Measurements from ENCODE around the gene APH1B.

The APH1B gene

DNA sequence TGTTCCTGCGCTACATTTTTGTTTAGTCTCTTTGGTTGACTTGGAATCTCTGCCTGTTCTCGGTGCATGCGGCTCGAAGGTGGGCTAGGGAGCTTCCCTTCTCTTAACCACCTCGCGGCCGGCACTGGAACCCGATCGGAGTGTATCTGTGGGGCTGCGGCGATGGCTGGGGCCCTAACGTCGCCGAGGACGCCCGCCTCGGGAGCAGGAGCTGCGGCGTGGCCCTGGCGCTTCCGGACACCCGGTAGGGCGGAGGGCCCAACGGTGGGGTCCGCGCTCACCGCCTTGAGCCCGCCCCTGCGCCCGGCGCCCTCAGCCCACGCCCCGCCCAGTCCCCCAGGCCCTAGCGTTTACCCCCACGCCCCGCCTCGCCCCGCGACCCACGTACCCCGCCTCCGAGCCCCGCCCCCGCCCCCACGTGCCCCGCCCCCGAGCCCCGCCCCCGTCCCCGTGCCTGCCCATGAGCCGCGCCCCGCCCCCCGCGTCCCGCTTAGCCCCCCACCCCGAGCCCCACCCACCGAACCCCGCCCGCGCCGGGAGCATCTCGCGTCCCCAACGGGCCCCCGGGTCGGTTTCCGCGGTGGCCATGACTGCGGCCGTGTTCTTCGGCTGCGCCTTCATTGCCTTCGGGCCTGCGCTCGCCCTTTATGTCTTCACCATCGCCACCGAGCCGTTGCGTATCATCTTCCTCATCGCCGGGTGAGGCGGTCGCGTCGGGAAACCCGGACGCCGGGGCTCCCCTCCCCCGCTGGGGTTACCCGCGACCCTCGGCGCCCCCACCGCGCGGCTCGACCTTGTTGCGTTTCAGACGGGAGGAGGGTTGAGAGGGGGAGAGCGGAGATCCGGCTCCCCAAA lies at the start of gene APH1B:
APH1B (plus strand) TSS at position 568 of the 855 bp plus-strand sequence; CDS start at position 587, 19 bp downstream.
- Histone ChIP-seq H3K4me3 (IDR thresholded peaks at IDR 0.05; ENCODE audit: insufficient read depth, low read depth, low read length) (no peak within 1 kb of the TSS), H3K27me3 (ENCODE audit: insufficient read depth, low read depth) (no peaks in the 10 kb centered on the region), H3K36me3 (ENCODE audit: insufficient read depth) (no peaks in the 10 kb centered on the region), H3K9ac (peak within 1 kb of the TSS; percentile 78), H3K4me2 (peak within 1 kb of the TSS; percentile 63), H3K27ac (no peak within 1 kb of the TSS), H3K79me2 (ENCODE audit: insufficient read depth, low read depth) (no peaks in the 10 kb centered on the region), H2AFZ (ENCODE audit: low read depth) (peak within 1 kb of the TSS; percentile 90), H3K4me1 (ENCODE audit: low read depth, poor library complexity, severe bottlenecking) (peaks cover 5% of the 10 kb centered on the region), H4K20me1 (ENCODE audit: insufficient read depth) (no peaks in the 10 kb centered on the region)
- TF ChIP-seq, protein P1, sequence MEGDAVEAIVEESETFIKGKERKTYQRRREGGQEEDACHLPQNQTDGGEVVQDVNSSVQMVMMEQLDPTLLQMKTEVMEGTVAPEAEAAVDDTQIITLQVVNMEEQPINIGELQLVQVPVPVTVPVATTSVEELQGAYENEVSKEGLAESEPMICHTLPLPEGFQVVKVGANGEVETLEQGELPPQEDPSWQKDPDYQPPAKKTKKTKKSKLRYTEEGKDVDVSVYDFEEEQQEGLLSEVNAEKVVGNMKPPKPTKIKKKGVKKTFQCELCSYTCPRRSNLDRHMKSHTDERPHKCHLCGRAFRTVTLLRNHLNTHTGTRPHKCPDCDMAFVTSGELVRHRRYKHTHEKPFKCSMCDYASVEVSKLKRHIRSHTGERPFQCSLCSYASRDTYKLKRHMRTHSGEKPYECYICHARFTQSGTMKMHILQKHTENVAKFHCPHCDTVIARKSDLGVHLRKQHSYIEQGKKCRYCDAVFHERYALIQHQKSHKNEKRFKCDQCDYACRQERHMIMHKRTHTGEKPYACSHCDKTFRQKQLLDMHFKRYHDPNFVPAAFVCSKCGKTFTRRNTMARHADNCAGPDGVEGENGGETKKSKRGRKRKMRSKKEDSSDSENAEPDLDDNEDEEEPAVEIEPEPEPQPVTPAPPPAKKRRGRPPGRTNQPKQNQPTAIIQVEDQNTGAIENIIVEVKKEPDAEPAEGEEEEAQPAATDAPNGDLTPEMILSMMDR (conservative IDR thresholded peaks at IDR 0.05; ENCODE audit: low read depth, low read length): no peak

DNA sequence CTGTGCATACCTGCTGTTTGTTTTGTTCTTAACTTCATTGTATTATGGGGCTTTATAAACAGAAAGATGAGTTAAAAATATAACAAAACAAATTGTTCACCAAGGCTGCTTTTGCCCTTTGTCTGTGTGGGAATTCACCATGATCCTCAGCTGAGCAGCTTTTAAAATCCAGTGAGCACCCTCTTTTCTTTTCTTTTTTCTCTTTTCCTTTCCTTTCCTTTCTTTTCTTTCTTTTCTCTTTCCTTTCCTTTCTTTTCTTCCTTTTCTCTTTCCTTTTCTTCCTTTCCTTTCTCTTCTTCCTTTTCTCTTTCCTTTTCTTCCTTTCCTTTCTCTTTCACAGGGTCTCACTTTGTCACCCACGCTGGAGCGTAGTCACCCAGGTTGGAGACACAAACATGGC lies 49.7 kb upstream of the APH1B start:
- Histone ChIP-seq H3K27me3 (ENCODE audit: insufficient read depth, low read depth) (no peaks in the 10 kb centered on the region), H4K20me1 (ENCODE audit: insufficient read depth) (no peaks in the 10 kb centered on the region), H2AFZ (ENCODE audit: low read depth) (no peak overlapping the region), H3K4me1 (ENCODE audit: low read depth, poor library complexity, severe bottlenecking) (no peaks in the 10 kb centered on the region), H3K4me3 (IDR thresholded peaks at IDR 0.05; ENCODE audit: insufficient read depth, low read depth, low read length) (no peak overlapping the region), H3K27ac (no peak overlapping the region), H3K9ac (no peak overlapping the region), H3K79me2 (ENCODE audit: insufficient read depth, low read depth) (no peaks in the 10 kb centered on the region), H3K4me2 (no peak overlapping the region), H3K36me3 (ENCODE audit: insufficient read depth) (no peaks in the 10 kb centered on the region)
- TF ChIP-seq, protein P1 (conservative IDR thresholded peaks at IDR 0.05; ENCODE audit: low read depth, low read length): no peak

DNA sequence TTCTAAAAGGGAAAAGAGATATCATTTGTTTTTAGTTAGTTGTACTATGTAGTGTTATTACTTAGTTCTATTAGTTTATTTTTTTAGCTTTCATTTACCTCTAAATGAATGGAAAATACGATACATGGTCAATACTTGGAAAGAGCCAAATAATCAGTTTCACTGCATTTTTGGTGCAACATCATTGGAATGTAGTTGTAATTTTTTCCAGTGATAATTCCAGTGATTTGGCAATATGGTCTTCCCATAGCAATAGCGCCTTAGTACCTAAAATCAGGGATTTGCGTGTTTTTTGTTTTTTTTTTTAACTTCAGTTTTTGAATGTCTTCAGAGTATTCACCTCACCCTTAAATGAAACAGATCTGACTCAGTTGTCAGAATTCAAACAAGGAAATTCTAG lies 46.2 kb upstream of the APH1B start:
- Histone ChIP-seq H4K20me1 (ENCODE audit: insufficient read depth) (no peaks in the 10 kb centered on the region), H3K36me3 (ENCODE audit: insufficient read depth) (no peaks in the 10 kb centered on the region), H3K27me3 (ENCODE audit: insufficient read depth, low read depth) (no peaks in the 10 kb centered on the region), H2AFZ (ENCODE audit: low read depth) (no peak overlapping the region), H3K9ac (no peak overlapping the region), H3K4me3 (IDR thresholded peaks at IDR 0.05; ENCODE audit: insufficient read depth, low read depth, low read length) (no peak overlapping the region), H3K4me1 (ENCODE audit: low read depth, poor library complexity, severe bottlenecking) (no peaks in the 10 kb centered on the region), H3K79me2 (ENCODE audit: insufficient read depth, low read depth) (no peaks in the 10 kb centered on the region), H3K27ac (no peak overlapping the region), H3K4me2 (no peak overlapping the region)
- TF ChIP-seq, protein P1 (conservative IDR thresholded peaks at IDR 0.05; ENCODE audit: low read depth, low read length): no peak

DNA sequence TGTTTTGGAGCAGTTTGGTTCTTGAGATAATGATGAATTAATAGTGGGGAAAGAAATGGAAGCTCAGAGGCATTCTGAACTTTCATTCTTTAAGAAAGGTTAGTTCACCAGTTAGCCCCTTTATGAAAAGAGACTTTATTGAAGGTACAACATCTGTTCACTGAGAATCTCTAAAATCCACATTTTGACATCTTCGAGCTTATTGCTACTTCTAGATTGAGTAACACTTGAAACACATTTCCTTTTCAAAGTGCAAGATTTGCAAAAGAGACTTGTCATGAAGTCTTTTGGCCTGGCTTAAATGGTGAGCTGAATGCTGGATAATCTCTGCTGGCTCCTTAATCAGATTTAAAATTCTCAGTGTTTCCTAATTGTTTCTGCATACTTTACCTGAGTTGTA lies 45.7 kb upstream of the APH1B start:
- Histone ChIP-seq H3K27me3 (ENCODE audit: insufficient read depth, low read depth) (no peaks in the 10 kb centered on the region), H3K9ac (no peak overlapping the region), H3K4me2 (no peak overlapping the region), H3K4me1 (ENCODE audit: low read depth, poor library complexity, severe bottlenecking) (no peaks in the 10 kb centered on the region), H3K27ac (no peak overlapping the region), H3K4me3 (IDR thresholded peaks at IDR 0.05; ENCODE audit: insufficient read depth, low read depth, low read length) (no peak overlapping the region), H3K36me3 (ENCODE audit: insufficient read depth) (no peaks in the 10 kb centered on the region), H4K20me1 (ENCODE audit: insufficient read depth) (no peaks in the 10 kb centered on the region), H2AFZ (ENCODE audit: low read depth) (no peak overlapping the region), H3K79me2 (ENCODE audit: insufficient read depth, low read depth) (no peaks in the 10 kb centered on the region)
- TF ChIP-seq, protein P1 (conservative IDR thresholded peaks at IDR 0.05; ENCODE audit: low read depth, low read length): no peak
